Karpas-422 (cell line): ENCODE measurements around the gene HERC3. TPM values are rescaled to one million over a fixed set of nuclear protein-coding genes. Genes with fewer than 3 reads are reported as not detected.

ENCODE experiments used
- DNase-seq: peaks from one replicate; pipeline ENCODE4 v3.0.0-alpha.2; 2015
- H2AFZ ChIP-seq: fragments of 200-600 bp; sonication (generic); 2 replicates; pipeline ENCODE4 v1.6.1; 2014; ENCODE audit warnings: antibody characterized with exemption, low read length, mixed read lengths
- H3K27ac ChIP-seq: fragments of 200-600 bp; sonication (generic); 2 replicates; pipeline ENCODE4 v1.5.1; 2014; ENCODE audit warnings: mild to moderate bottlenecking, low read length, moderate library complexity
- H3K27me3 ChIP-seq: fragments of 200-600 bp; sonication (generic); 2 replicates; pipeline ENCODE4 v1.6.1; 2014; ENCODE audit warnings: low read length, mixed read lengths
- H3K36me3 ChIP-seq: fragments of 200-600 bp; sonication (generic); 2 replicates; pipeline ENCODE4 v1.6.1; 2014; ENCODE audit warnings: low read length, mixed read lengths; ENCODE audit not compliant: insufficient read depth
- H3K4me1 ChIP-seq: fragments of 200-600 bp; sonication (generic); 2 replicates; pipeline ENCODE4 v1.6.1; 2014; ENCODE audit warnings: mild to moderate bottlenecking, low read length, mixed read lengths
- H3K4me2 ChIP-seq: fragments of 200-600 bp; sonication (generic); 2 replicates; pipeline ENCODE4 v1.6.1; 2014; ENCODE audit warnings: low read length, low read depth, mild to moderate bottlenecking; ENCODE audit not compliant: poor library complexity, severe bottlenecking
- H3K4me3 ChIP-seq: fragments of 200-600 bp; sonication (generic); 2 replicates; pipeline ENCODE4 v1.5.1; 2014; ENCODE audit warnings: mild to moderate bottlenecking, antibody characterized with exemption, low read length, mixed read lengths
- H3K79me2 ChIP-seq: fragments of 200-600 bp; sonication (generic); 2 replicates; pipeline ENCODE4 v1.6.1; 2014; ENCODE audit warnings: mild to moderate bottlenecking, low read length, mixed read lengths
- H3K9ac ChIP-seq: fragments of 200-600 bp; sonication (generic); 2 replicates; pipeline ENCODE4 v1.6.0; 2014; ENCODE audit warnings: low read length
- H3K9me2 ChIP-seq: fragments of 200-600 bp; sonication (generic), shearing (Covaris generic); replicated peaks from 2 replicates; pipeline ENCODE4 v1.6.0; 2014; ENCODE audit warnings: mild to moderate bottlenecking, low read length, moderate library complexity; ENCODE audit not compliant: insufficient read depth
- H3K9me3 ChIP-seq: fragments of 300-700, 200-600 bp; sonication (generic); 2 replicates; pipeline ENCODE4 v1.6.1; 2014; ENCODE audit warnings: low read length, mixed read lengths
- H4K20me1 ChIP-seq: fragments of 200-600 bp; sonication (generic); 2 replicates; pipeline ENCODE4 v1.6.1; 2014; ENCODE audit warnings: mild to moderate bottlenecking, antibody characterized with exemption, low read length, low read depth; ENCODE audit not compliant: insufficient read depth
- total RNA-seq: library from RNA; depleted of rRNA; stranded (reverse); fragments of >200 nt; shearing (Covaris generic); gene quantifications from 2 replicates; pipeline ENCODE4 v1.2.3, GENCODE V29; 2014; ENCODE audit warnings: low replicate concordance

HERC3 gene
- total RNA-seq, 1 experiment from 2014 or later, result 12.9 TPM

- no peak overlapping the region for H3K4me2 ChIP-seq
- H3K4me1 ChIP-seq, result no peaks in the 10 kb centered on the region
- H3K27me3 ChIP-seq, result no peaks in the 10 kb centered on the region; the same call in 1 of the 2 replicates
- H4K20me1 ChIP-seq, result no peaks in the 10 kb centered on the region
- H3K27ac ChIP-seq, result no peak overlapping the region
- DNase-seq, result no peak
- H3K9ac ChIP-seq, result no peak overlapping the region
- no peak overlapping the region for H2AFZ ChIP-seq
- no peak overlapping the region for H3K4me3 ChIP-seq
- no peaks in the 10 kb centered on the region for H3K9me2 ChIP-seq
- no peaks in the 10 kb centered on the region for H3K79me2 ChIP-seq
- no peaks in the 10 kb centered on the region for H3K36me3 ChIP-seq
- H3K9me3 ChIP-seq, result no peaks in the 10 kb centered on the region
These were observed 151.4 kb downstream of the HERC3 start for GRCh38 chr4:88743696-88744095.

- Histone ChIP-seq H3K27ac (no peak overlapping the region), H3K79me2 (no peaks in the 10 kb centered on the region), H3K4me3 (no peak overlapping the region), H3K9ac (no peak overlapping the region), H2AFZ (no peak overlapping the region), H3K36me3 (no peaks in the 10 kb centered on the region), H4K20me1 (no peaks in the 10 kb centered on the region), H3K4me1 (no peaks in the 10 kb centered on the region), H3K4me2 (no peak overlapping the region), H3K9me3 (no peaks in the 10 kb centered on the region), H3K9me2 (no peaks in the 10 kb centered on the region), H3K27me3 (no peaks in the 10 kb centered on the region; the same call in 1 of the 2 replicates)
- DNase-seq, result no peak
These were observed 152.3 kb downstream of the HERC3 start for GRCh38 chr4:88744609-88745008.

- Histone ChIP-seq H3K4me1 (no peaks in the 10 kb centered on the region), H4K20me1 (no peaks in the 10 kb centered on the region), H3K9me3 (no peaks in the 10 kb centered on the region), H3K9ac (no peak overlapping the region), H2AFZ (no peak overlapping the region), H3K27ac (no peak overlapping the region), H3K4me2 (no peak overlapping the region), H3K79me2 (no peaks in the 10 kb centered on the region), H3K36me3 (no peaks in the 10 kb centered on the region), H3K4me3 (no peak overlapping the region), H3K27me3 (no peaks in the 10 kb centered on the region; the same call in 1 of the 2 replicates), H3K9me2 (no peaks in the 10 kb centered on the region)
- no peak for DNase-seq
These were observed 152.9 kb downstream of the HERC3 start for GRCh38 chr4:88745175-88745574.

- no peaks in the 10 kb centered on the region for H4K20me1 ChIP-seq
- no peaks in the 10 kb centered on the region for H3K79me2 ChIP-seq
- H3K36me3 ChIP-seq, result no peaks in the 10 kb centered on the region
These were observed 153.4 kb downstream of the HERC3 start for GRCh38 chr4:88745581-88746163.

GRCh38 chr4:88746206-88746605 lies 153.9 kb downstream of the HERC3 start:
- no peak overlapping the region for H3K4me3 ChIP-seq
- no peaks in the 10 kb centered on the region for H3K9me3 ChIP-seq
- no peak overlapping the region for H2AFZ ChIP-seq
- no peak for DNase-seq
- H3K9ac ChIP-seq, result no peak overlapping the region
- H3K9me2 ChIP-seq, result no peaks in the 10 kb centered on the region
- no peaks in the 10 kb centered on the region; the same call in 1 of the 2 replicates for H3K27me3 ChIP-seq
- H3K4me2 ChIP-seq, result no peak overlapping the region
- no peak overlapping the region for H3K27ac ChIP-seq
- no peaks in the 10 kb centered on the region for H3K4me1 ChIP-seq
- no peaks in the 10 kb centered on the region for H3K36me3 ChIP-seq
- no peaks in the 10 kb centered on the region for H4K20me1 ChIP-seq
- H3K79me2 ChIP-seq, result no peaks in the 10 kb centered on the region

More at GRCh38 chr4:88745581-88746163, 153.4 kb downstream of the HERC3 start:
- Histone ChIP-seq H3K27ac (no peak overlapping the region), H3K4me3 (no peak overlapping the region), H3K27me3 (no peaks in the 10 kb centered on the region; the same call in 1 of the 2 replicates), H3K4me2 (no peak overlapping the region), H2AFZ (no peak overlapping the region), H3K4me1 (no peaks in the 10 kb centered on the region), H3K9me2 (no peaks in the 10 kb centered on the region), H3K9me3 (no peaks in the 10 kb centered on the region), H3K9ac (no peak overlapping the region)
- DNase-seq, result no peak

- no peak for DNase-seq
- no peak overlapping the region for H3K4me3 ChIP-seq
- no peak overlapping the region for H3K4me2 ChIP-seq
- no peaks in the 10 kb centered on the region for H3K36me3 ChIP-seq
- no peaks in the 10 kb centered on the region for H4K20me1 ChIP-seq
- H3K27me3 ChIP-seq, result no peaks in the 10 kb centered on the region; the same call in 1 of the 2 replicates
- H3K9ac ChIP-seq, result no peak overlapping the region
- H3K27ac ChIP-seq, result no peak overlapping the region
- H3K79me2 ChIP-seq, result no peaks in the 10 kb centered on the region
- no peaks in the 10 kb centered on the region for H3K4me1 ChIP-seq
- H3K9me2 ChIP-seq, result no peaks in the 10 kb centered on the region
- no peaks in the 10 kb centered on the region for H3K9me3 ChIP-seq
- H2AFZ ChIP-seq, result no peak overlapping the region
These were observed 155.1 kb downstream of the HERC3 start for GRCh38 chr4:88747351-88747750.

- Histone ChIP-seq H3K9me2 (no peaks in the 10 kb centered on the region), H3K4me3 (no peak overlapping the region), H3K79me2 (no peaks in the 10 kb centered on the region), H3K4me1 (no peaks in the 10 kb centered on the region), H3K4me2 (no peak overlapping the region), H3K36me3 (no peaks in the 10 kb centered on the region), H3K27ac (no peak overlapping the region), H2AFZ (no peak overlapping the region), H4K20me1 (no peaks in the 10 kb centered on the region), H3K9me3 (no peaks in the 10 kb centered on the region), H3K27me3 (no peaks in the 10 kb centered on the region), H3K9ac (no peak overlapping the region)
- no peak for DNase-seq
These were observed 158.1 kb downstream of the HERC3 start for GRCh38 chr4:88750369-88750768.

- no peaks in the 10 kb centered on the region for H4K20me1 ChIP-seq
- no peaks in the 10 kb centered on the region for H3K27me3 ChIP-seq
- H3K4me3 ChIP-seq, result no peak overlapping the region
- no peaks in the 10 kb centered on the region for H3K36me3 ChIP-seq
- no peaks in the 10 kb centered on the region for H3K79me2 ChIP-seq
- no peak overlapping the region for H3K9ac ChIP-seq
- no peak overlapping the region for H2AFZ ChIP-seq
- no peaks in the 10 kb centered on the region for H3K9me2 ChIP-seq
- H3K27ac ChIP-seq, result no peak overlapping the region
- DNase-seq, result no peak
- H3K4me1 ChIP-seq, result no peaks in the 10 kb centered on the region
- no peaks in the 10 kb centered on the region for H3K9me3 ChIP-seq
- no peak overlapping the region for H3K4me2 ChIP-seq
These were observed 159.2 kb downstream of the HERC3 start for GRCh38 chr4:88751258-88752075.
